HFFc6 (cell line): ENCODE measurements around the gene OR2M2. TPM values are rescaled to one million over a fixed set of nuclear protein-coding genes. Genes with fewer than 3 reads are reported as not detected.

Experiments used
- DNase-seq: peaks from one replicate; pipeline ENCODE4 v3.0.0-alpha.2; 2018
- H3K27ac Mint-ChIP-seq: 2 replicates; pipeline ENCODE4 v1.8.0; 2020; ENCODE audit warnings: mild to moderate bottlenecking, mixed read lengths
- H3K27me3 Mint-ChIP-seq: 2 replicates; pipeline ENCODE4 v1.8.0; 2021; ENCODE audit warnings: mild to moderate bottlenecking, moderate library complexity, mixed read lengths; ENCODE audit not compliant: insufficient read depth
- H3K36me3 Mint-ChIP-seq: 2 replicates; pipeline ENCODE4 v1.8.0; 2021; ENCODE audit warnings: low read depth, mixed read lengths
- H3K4me1 Mint-ChIP-seq: 2 replicates; pipeline ENCODE4 v1.8.0; 2020; ENCODE audit warnings: low read depth, mixed read lengths
- H3K4me3 Mint-ChIP-seq: 2 replicates; pipeline ENCODE4 v1.8.0; 2020; ENCODE audit warnings: mild to moderate bottlenecking, moderate library complexity, mixed read lengths
- H3K9me3 Mint-ChIP-seq: 2 replicates; pipeline ENCODE4 v1.8.0; 2020; ENCODE audit warnings: mild to moderate bottlenecking, mixed read lengths
- CTCF ChIP-seq: fragments of 200-600 bp; sonication (generic); IDR thresholded peaks from 2 replicates; pipeline ENCODE4 v1.5.0; 2021; ENCODE audit warnings: antibody characterized with exemption, mild to moderate bottlenecking
- total RNA-seq, 6 experiments: library from RNA; stranded (reverse); fragmentation: NEBNext Ultra II Directional; extraction: Animal tissue kit (Norgen Biotek cat#: 25700); gene quantifications; 2 replicates in 1 of 6; 3 replicates in 5 of 6; pipeline ENCODE4 v1.2.3, GENCODE V29; 2021

OR2M2 gene
- total RNA-seq, 6 experiments from 2014 or later, result not detected

- Mint-ChIP-seq H3K4me1 (no peaks in the 10 kb centered on the region), H3K27me3 (no peaks in the 10 kb centered on the region; the same call in 1 of the 2 replicates), H3K27ac (no peak within 1 kb of the TSS), H3K9me3 (peaks cover 35% of the 10 kb centered on the region), H3K36me3 (no peaks in the 10 kb centered on the region; the same call in 1 of the 2 replicates), H3K4me3 (no peak within 1 kb of the TSS)
- DNase-seq, result no peak
- no peak for TF ChIP-seq CTCF
Observed at GRCh38 chr1:248196965-248197364, 22.3 kb downstream of the OR2M2 start, which contains the start of gene OR2M3. OR2M3 (plus strand) TSS chr1:248197265; CDS start chr1:248203068, 5,803 bp downstream.

- TF ChIP-seq CTCF, result no peak
- H3K27ac Mint-ChIP-seq, result no peak overlapping the region
- no peak overlapping the region for H3K4me3 Mint-ChIP-seq
- H3K4me1 Mint-ChIP-seq, result no peaks in the 10 kb centered on the region
- DNase-seq, result no peak
- H3K36me3 Mint-ChIP-seq, result no peaks in the 10 kb centered on the region
- peaks cover 44% of the 10 kb centered on the region for H3K9me3 Mint-ChIP-seq
- H3K27me3 Mint-ChIP-seq, result no peaks in the 10 kb centered on the region
Observed at GRCh38 chr1:248215880-248216279, 41.3 kb downstream of the OR2M2 start.

- Mint-ChIP-seq H3K4me1 (no peaks in the 10 kb centered on the region), H3K4me3 (no peak overlapping the region), H3K27ac (no peak overlapping the region), H3K27me3 (no peaks in the 10 kb centered on the region), H3K36me3 (peaks cover 10% of the 10 kb centered on the region), H3K9me3 (peaks cover 38% of the 10 kb centered on the region)
- no peak for TF ChIP-seq CTCF
- DNase-seq, result no peak
Observed at GRCh38 chr1:248225537-248225936, 50.9 kb downstream of the OR2M2 start.

- peaks cover 47% of the 10 kb centered on the region for H3K9me3 Mint-ChIP-seq
- no peaks in the 10 kb centered on the region for H3K27me3 Mint-ChIP-seq
- H3K4me3 Mint-ChIP-seq, result no peak overlapping the region
- peaks cover 10% of the 10 kb centered on the region for H3K36me3 Mint-ChIP-seq
- no peaks in the 10 kb centered on the region for H3K4me1 Mint-ChIP-seq
- DNase-seq, result no peak
- TF ChIP-seq CTCF, result no peak
- H3K27ac Mint-ChIP-seq, result no peak overlapping the region
Observed at GRCh38 chr1:248229360-248229908, 54.8 kb downstream of the OR2M2 start.

Other genes starting within 250 kb of the OR2M2 start
- not detected for gene OR2AJ1, start 249.9 kb upstream of the OR2M2 start, total RNA-seq
- gene OR2L8, start 226.0 kb upstream of the OR2M2 start, total RNA-seq, result not detected
- gene OR2AK2, start 209.6 kb upstream of the OR2M2 start, total RNA-seq, result not detected
- not detected for gene OR2L5, start 161.2 kb upstream of the OR2M2 start, total RNA-seq
- under 1 TPM in 1 of 6 experiments, not detected in 5; 0.05 TPM for gene OR2L2, start 144.8 kb upstream of the OR2M2 start, total RNA-seq
- not detected for gene OR2L3, start 128.0 kb upstream of the OR2M2 start, total RNA-seq
- not detected for gene OR2L13, start 79.6 kb upstream of the OR2M2 start, total RNA-seq
- gene OR2M5, start 29.7 kb upstream of the OR2M2 start, total RNA-seq, result not detected
- under 1 TPM in 3 of 6 experiments, not detected in 3; 0.03 to 0.05 (median 0.05) TPM for gene OR2M3, start 22.4 kb downstream of the OR2M2 start, total RNA-seq
- gene OR2M4, start 56.6 kb downstream of the OR2M2 start, total RNA-seq, result under 1 TPM in 3 of 6 experiments, not detected in 3; 0.05 to 0.09 (median 0.07) TPM
- gene OR2T33, start 103.2 kb downstream of the OR2M2 start, total RNA-seq, result under 1 TPM in 1 of 6 experiments, not detected in 5; 0.16 TPM
- not detected for gene OR2T12, start 128.6 kb downstream of the OR2M2 start, total RNA-seq
- gene OR2M7, start 149.7 kb downstream of the OR2M2 start, total RNA-seq, result not detected
- not detected for gene OR14C36, start 174.0 kb downstream of the OR2M2 start, total RNA-seq
- not detected for gene OR2T4, start 186.8 kb downstream of the OR2M2 start, total RNA-seq
- not detected for gene OR2T6, start 200.9 kb downstream of the OR2M2 start, total RNA-seq
- not detected for gene OR2T1, start 228.2 kb downstream of the OR2M2 start, total RNA-seq